ENCODE results near the gene PRPSAP1.

GRCh38 chr17:76335716-76336381, 17.9 kb downstream of the PRPSAP1 start:
- TF ChIP-seq CTCF (IDR thresholded peaks at IDR 0.05) (no peak), POLR2A (IDR thresholded peaks at IDR 0.05) (no peak)

Data from adrenal gland (tissue), 5 donors.